Activated naive CD8-positive, alpha-beta T cell treated with anti-CD3 and anti-CD28 coated beads, Interleukin-2, amount 50 U/mL, for 24 hours (primary cell): ENCODE results near the gene GOSR1.
"Not testable (repeated sequence)": the region's sequence is repeated elsewhere in the genome, so short reads cannot be mapped to it uniquely, and the experiment has no call there.

Experiments used
- ATAC-seq: fragments of 150-1000 bp; cut with Tn5 transposase; one replicate; pipeline ENCODE4 v1.10.0; 2021
- DNase-seq: peaks from one replicate; pipeline ENCODE4 v3.0.0; 2021
- H3K27ac Mint-ChIP-seq: one replicate; pipeline ENCODE4 v1.8.0; 2021; ENCODE audit warnings: mild to moderate bottlenecking, mixed read lengths
- H3K27me3 Mint-ChIP-seq: one replicate; pipeline ENCODE4 v1.8.0; 2021; ENCODE audit warnings: mixed read lengths
- H3K36me3 Mint-ChIP-seq: one replicate; pipeline ENCODE4 v1.8.0; 2021; ENCODE audit warnings: low read depth, mixed read lengths
- H3K4me1 Mint-ChIP-seq: one replicate; pipeline ENCODE4 v1.8.0; 2021; ENCODE audit warnings: mixed read lengths
- H3K4me3 Mint-ChIP-seq: one replicate; pipeline ENCODE4 v1.8.0; 2021; ENCODE audit warnings: mild to moderate bottlenecking, moderate library complexity, mixed read lengths
- H3K9me3 Mint-ChIP-seq: one replicate; pipeline ENCODE4 v1.8.0; 2021; ENCODE audit warnings: mixed read lengths

Gene GOSR1

DNA sequence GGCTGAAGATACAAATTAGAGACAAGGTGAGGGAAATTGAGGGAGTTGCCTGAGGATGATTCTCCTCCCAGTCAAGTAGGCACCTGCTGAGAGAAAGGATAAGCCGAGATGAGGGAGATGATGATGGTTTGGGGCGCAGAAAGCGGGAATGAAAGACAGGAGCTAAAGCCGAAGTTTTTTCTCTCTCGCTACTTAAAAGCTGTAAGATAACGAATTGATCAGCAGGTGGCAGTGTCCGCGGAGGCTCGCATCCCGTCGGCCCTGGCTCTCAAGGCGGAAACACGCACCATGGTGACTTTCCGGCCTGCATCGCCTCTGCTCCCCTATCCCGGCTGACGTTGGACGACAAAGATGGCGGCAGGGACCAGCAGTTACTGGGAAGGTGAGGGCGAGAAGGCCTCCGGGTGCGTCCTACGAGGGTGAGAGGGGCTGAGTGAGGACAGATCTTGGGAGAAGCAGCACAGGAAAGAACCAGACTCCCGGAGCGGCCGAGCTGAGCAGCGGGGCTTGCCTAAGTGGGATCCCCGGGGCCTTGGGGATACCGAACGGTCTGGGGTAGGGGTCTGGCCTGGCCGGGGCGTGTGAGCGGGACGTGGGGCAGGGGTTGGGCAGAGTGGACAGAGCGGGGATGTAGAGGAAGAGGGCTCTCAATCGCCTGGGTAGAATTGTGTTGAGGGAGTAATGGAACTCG, at the start of gene GOSR1:
Gene GOSR1 (plus strand): TSS at position 326 of the 691 bp plus-strand sequence. CDS start 26 bp downstream, at position 352.
- Mint-ChIP-seq H3K4me3 (peak within 1 kb of the TSS; percentile 89), H3K27ac (peak within 1 kb of the TSS; percentile 93), H3K36me3 (peaks cover 15% of the 10 kb centered on the region), H3K27me3 (peaks cover 2% of the 10 kb centered on the region), H3K4me1 (peaks cover 38% of the 10 kb centered on the region), H3K9me3 (no peaks in the 10 kb centered on the region)
- ATAC-seq: peak; percentile 99
- DNase-seq: peak; percentile 93

GRCh38 chr17:30427611-30428010, 49.6 kb upstream of the GOSR1 start:
- ATAC-seq: no peak
- Mint-ChIP-seq H3K4me3 (no peak overlapping the region), H3K36me3 (peaks cover 41% of the 10 kb centered on the region), H3K4me1 (no peaks in the 10 kb centered on the region), H3K27ac (peak overlapping the region; percentile 52), H3K9me3 (no peaks in the 10 kb centered on the region), H3K27me3 (no peaks in the 10 kb centered on the region)
- DNase-seq: no peak

- Mint-ChIP-seq H3K36me3 (peaks cover 46% of the 10 kb centered on the region), H3K4me1 (no peaks in the 10 kb centered on the region), H3K27ac (no peak overlapping the region), H3K9me3 (no peaks in the 10 kb centered on the region), H3K27me3 (no peaks in the 10 kb centered on the region), H3K4me3 (no peak overlapping the region)
- DNase-seq (no peak), ATAC-seq (no peak)
Measured at GRCh38 chr17:30429155-30429554, 48.1 kb upstream of the GOSR1 start.

GRCh38 chr17:30433514-30433913, 43.7 kb upstream of the GOSR1 start:
- H3K4me3 Mint-ChIP-seq: no peak overlapping the region
- no peak for DNase-seq
- no peaks in the 10 kb centered on the region for H3K9me3 Mint-ChIP-seq
- peaks cover 50% of the 10 kb centered on the region for H3K36me3 Mint-ChIP-seq
- H3K4me1 Mint-ChIP-seq: peaks cover 17% of the 10 kb centered on the region
- ATAC-seq: no peak
- H3K27me3 Mint-ChIP-seq: no peaks in the 10 kb centered on the region
- H3K27ac Mint-ChIP-seq: no peak overlapping the region

DNA sequence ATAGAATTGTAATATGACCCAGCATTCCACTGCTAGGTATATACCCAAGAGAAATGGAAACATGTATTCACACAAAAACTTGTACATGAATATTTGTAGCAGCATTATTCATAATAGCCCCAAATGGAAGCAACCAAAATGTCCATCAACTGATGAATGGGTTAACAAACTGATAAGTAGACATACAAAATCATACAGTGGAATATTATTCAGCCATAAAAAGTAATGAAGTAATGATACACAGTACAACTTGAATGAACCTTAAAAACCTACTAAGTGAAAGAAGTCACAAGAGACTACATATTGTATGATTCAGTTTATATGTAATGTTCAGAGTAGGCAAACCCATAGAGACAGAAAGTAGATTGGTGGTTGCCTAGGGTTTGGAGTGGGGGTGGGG, 40.5 kb upstream of the GOSR1 start:
- Mint-ChIP-seq H3K27me3 (no peaks in the 10 kb centered on the region), H3K27ac (no peak overlapping the region), H3K9me3 (no peaks in the 10 kb centered on the region), H3K4me3 (no peak overlapping the region), H3K4me1 (peaks cover 17% of the 10 kb centered on the region), H3K36me3 (peaks cover 42% of the 10 kb centered on the region)
- no peak for DNase-seq
- ATAC-seq: no peak

DNA sequence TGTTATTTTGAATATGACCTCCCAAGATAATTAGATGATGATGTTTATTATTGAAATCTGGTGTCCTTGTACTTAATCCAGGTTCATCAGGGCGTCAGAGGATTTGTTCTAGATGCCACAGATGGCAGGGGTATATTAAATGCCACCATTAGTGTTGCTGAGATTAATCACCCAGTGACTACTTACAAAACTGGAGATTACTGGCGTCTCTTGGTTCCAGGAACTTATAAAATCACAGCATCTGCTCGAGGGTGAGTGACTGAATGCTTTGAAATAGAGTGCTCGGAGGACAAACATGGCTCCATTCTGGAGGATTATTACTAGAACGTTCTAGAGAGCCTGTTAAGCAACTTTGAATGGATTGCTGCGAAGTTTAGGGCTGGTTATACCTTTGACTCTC, 33.5 kb upstream of the GOSR1 start:
- no peak overlapping the region for H3K27ac Mint-ChIP-seq
- H3K4me1 Mint-ChIP-seq: no peaks in the 10 kb centered on the region
- H3K36me3 Mint-ChIP-seq: peaks cover 29% of the 10 kb centered on the region
- H3K4me3 Mint-ChIP-seq: no peak overlapping the region
- H3K9me3 Mint-ChIP-seq: no peaks in the 10 kb centered on the region
- ATAC-seq: no peak
- no peaks in the 10 kb centered on the region for H3K27me3 Mint-ChIP-seq
- no peak for DNase-seq

- H3K4me1 Mint-ChIP-seq, DNase-seq, ATAC-seq, H3K4me3 Mint-ChIP-seq, H3K9me3 Mint-ChIP-seq, H3K27me3 Mint-ChIP-seq, H3K27ac Mint-ChIP-seq: not testable (repeated sequence)
- H3K36me3 Mint-ChIP-seq: peaks cover 41% of the 10 kb centered on the region
Measured at GRCh38 chr17:30446640-30447039, 30.6 kb upstream of the GOSR1 start.

- H3K27ac Mint-ChIP-seq: no peak overlapping the region
- H3K36me3 Mint-ChIP-seq: peaks cover 44% of the 10 kb centered on the region
- no peaks in the 10 kb centered on the region for H3K27me3 Mint-ChIP-seq
Measured at GRCh38 chr17:30449480-30449879, 27.7 kb upstream of the GOSR1 start.

DNA sequence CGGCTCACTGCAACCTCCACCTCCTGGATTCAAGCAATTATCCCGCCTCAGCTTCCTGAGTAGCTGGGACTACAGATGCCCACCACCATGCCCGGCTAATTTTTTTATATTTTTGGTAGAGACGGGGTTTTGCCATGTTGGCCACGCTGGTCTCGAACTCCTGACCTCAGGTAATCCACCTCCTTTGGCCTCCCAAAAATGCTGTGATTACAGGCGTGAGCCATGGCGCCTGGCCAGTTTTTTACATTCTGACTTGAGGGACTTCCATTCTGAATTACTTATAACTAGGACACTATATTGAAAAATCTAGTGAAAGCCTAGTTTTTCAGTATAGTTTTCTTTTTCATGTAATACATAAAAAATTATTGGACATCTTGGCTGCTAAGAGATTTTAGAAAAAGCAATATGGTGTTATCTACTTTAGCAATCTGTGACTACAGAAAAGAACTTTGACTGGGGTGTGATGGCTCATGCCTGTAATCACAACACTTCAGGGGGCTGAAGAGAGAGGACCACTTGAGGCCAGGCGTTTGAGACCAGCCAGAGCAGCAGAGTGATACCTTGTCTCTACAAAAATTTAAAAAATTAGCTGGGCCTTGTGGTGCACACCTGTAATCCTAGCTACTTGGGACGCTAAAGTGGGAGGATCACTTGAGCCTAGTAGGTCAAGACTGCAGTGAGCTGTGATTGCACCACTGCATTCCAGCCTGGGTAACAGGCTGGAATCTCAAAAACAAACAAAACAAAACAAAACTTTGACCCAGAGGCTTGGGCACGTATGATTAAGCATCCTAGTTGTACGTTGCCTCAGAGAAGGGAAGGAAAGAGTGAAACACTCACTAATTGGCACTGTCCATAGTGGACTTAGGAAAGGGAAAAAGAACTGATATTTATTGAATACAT, 26.8 kb upstream of the GOSR1 start:
- Mint-ChIP-seq H3K27me3 (no peaks in the 10 kb centered on the region), H3K36me3 (peaks cover 45% of the 10 kb centered on the region), H3K4me3 (no peak overlapping the region), H3K9me3 (no peaks in the 10 kb centered on the region), H3K4me1 (no peaks in the 10 kb centered on the region), H3K27ac (no peak overlapping the region)
- no peak for ATAC-seq
- no peak for DNase-seq

More at GRCh38 chr17:30449480-30449879, 27.7 kb upstream of the GOSR1 start:
- no peak for DNase-seq
- Mint-ChIP-seq H3K4me3 (no peak overlapping the region), H3K4me1 (no peaks in the 10 kb centered on the region), H3K9me3 (no peaks in the 10 kb centered on the region)
- no peak for ATAC-seq

GRCh38 chr17:30454635-30455034, 22.6 kb upstream of the GOSR1 start:
- no peaks in the 10 kb centered on the region for H3K4me1 Mint-ChIP-seq
- no peaks in the 10 kb centered on the region for H3K9me3 Mint-ChIP-seq
- no peak overlapping the region for H3K27ac Mint-ChIP-seq
- no peak for ATAC-seq
- DNase-seq: no peak
- peaks cover 53% of the 10 kb centered on the region for H3K36me3 Mint-ChIP-seq
- no peaks in the 10 kb centered on the region for H3K27me3 Mint-ChIP-seq
- no peak overlapping the region for H3K4me3 Mint-ChIP-seq

DNA sequence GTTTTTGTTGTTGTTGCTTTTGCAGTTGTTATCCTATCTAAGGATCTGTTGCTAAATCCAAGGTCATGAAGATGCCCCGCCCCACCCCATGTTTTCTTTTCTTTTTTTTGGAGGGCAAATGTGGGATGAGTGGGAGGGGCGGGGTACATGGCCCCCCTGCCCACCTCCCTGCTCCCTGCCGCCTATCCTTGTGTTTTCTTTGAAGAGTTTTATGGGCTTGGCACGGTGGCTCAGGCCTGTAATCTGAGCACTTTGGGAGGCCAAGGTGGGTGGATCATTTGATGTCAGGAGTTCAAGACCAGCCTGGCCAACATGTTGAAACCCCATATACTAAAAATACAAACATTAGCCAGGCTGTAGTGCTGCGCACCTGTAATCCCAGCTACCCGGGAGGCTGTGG, 18.8 kb upstream of the GOSR1 start:
- Mint-ChIP-seq H3K4me3 (no peak overlapping the region), H3K27ac (no peak overlapping the region), H3K36me3 (peaks cover 48% of the 10 kb centered on the region), H3K27me3 (no peaks in the 10 kb centered on the region), H3K9me3 (no peaks in the 10 kb centered on the region), H3K4me1 (no peaks in the 10 kb centered on the region)
- DNase-seq (no peak), ATAC-seq (no peak)

DNA sequence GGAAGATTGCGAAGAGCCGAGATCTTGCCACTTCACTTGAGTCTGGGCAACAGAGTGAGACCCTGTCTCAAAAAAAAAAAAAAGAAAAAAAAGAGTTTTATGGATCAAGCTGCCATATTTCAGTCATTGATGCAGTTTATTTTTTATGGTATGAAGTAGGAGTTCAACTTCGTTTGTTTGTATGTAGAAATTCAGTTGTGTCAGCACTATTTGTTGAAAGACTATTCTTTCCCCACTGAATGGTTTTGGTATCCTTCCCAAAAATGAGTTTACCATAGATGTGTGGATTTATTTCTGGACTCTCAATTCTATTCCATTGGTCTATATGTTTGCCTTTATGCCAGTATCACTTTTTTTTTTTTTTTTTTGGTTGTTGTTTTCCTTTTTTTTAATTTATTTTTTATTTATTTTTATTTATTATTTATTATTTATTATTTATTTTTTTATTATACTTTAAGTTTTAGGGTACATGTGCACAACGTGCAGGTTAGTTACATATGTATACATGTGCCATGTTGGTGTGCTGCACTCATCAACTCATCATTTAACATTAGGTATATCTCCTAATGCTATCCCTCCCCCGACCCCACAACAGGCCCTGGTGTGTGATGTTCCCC, 18.3 kb upstream of the GOSR1 start:
- H3K4me1 Mint-ChIP-seq, ATAC-seq, H3K27ac Mint-ChIP-seq, H3K27me3 Mint-ChIP-seq, DNase-seq, H3K4me3 Mint-ChIP-seq, H3K9me3 Mint-ChIP-seq: not testable (repeated sequence)
- peaks cover 46% of the 10 kb centered on the region for H3K36me3 Mint-ChIP-seq

DNA sequence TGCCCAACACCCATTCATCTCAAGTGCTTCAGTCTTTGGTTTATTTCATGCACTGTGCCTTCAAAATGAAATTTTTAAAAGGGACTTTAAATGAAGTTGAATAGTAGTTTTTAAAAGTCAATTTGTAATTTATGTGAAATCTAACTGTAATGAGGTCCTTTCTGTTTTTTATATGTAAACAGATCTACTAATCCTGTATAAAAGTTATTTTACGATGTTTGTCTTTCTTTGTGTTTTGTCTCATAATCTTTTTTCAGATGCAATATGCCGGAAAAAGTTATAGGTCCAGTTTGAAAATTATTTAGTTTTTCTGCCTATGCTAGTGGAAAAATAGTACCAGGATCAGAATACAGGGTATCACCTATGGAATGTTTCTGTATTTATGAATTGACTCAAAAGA, 8.7 kb upstream of the GOSR1 start:
- DNase-seq (no peak), ATAC-seq (no peak)
- Mint-ChIP-seq H3K36me3 (peaks cover 10% of the 10 kb centered on the region), H3K27ac (no peak overlapping the region), H3K4me3 (no peak overlapping the region), H3K4me1 (no peaks in the 10 kb centered on the region), H3K27me3 (peaks cover 2% of the 10 kb centered on the region), H3K9me3 (no peaks in the 10 kb centered on the region)

- no peaks in the 10 kb centered on the region for H3K9me3 Mint-ChIP-seq
- no peak overlapping the region for H3K4me3 Mint-ChIP-seq
- H3K27ac Mint-ChIP-seq: no peak overlapping the region
- peaks cover 2% of the 10 kb centered on the region for H3K36me3 Mint-ChIP-seq
- H3K4me1 Mint-ChIP-seq: peaks cover 13% of the 10 kb centered on the region
- no peak for DNase-seq
- ATAC-seq: no peak
- peaks cover 2% of the 10 kb centered on the region for H3K27me3 Mint-ChIP-seq
Measured at GRCh38 chr17:30472238-30472890, 4.8 kb upstream of the GOSR1 start.
